ENCODE measurements around the gene ODF2L. TPM values are rescaled to one million over a fixed set of nuclear protein-coding genes. Genes with fewer than 3 reads are reported as not detected.

The ODF2L gene
- total and polyA plus RNA-seq, 5 donors, result 9.9 to 17.1 (median 12.8) TPM

DNA sequence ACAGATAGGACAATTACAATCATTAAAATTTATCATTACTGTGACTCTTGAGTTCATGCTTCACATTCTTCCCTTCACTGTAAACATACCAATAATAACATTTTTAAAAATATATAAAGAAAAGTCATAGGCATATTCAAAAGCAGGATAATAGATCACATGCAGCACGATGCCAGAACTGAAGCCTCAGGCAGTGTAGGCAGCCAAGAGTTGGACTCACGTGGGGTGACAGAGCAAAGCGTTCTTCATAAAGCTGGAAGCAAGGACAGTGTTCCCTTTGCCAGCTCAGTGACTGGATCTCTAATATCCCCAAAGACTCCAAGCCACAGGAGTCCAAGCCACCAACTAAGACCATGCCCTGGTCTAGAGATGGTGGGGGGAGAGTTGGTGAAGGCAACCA is 77.7 kb downstream of the ODF2L start:
- Histone ChIP-seq H3K9me3 (ENCODE audit: control insufficient read depth, low read length) (no peaks in the 10 kb centered on the region), H3K4me3 (ENCODE audit: low read length) (no peak overlapping the region), H3K27me3 (ENCODE audit: control insufficient read depth, insufficient read depth) (no peaks in the 10 kb centered on the region), H3K27ac (ENCODE audit: low read length) (no peak overlapping the region), H3K4me1 (ENCODE audit: control insufficient read depth, insufficient read depth, low read length) (no peaks in the 10 kb centered on the region)
- ATAC-seq (no peak), DNase-seq (no peak)
- intact Hi-C loops (cut with DNase I), result no loop called here
- 70% methylated on average over 3 of the region's 3 CpGs for whole genome bisulfite sequencing

- Histone ChIP-seq H3K27me3 (ENCODE audit: control insufficient read depth, insufficient read depth) (no peaks in the 10 kb centered on the region), H3K9me3 (ENCODE audit: control insufficient read depth, low read length) (no peaks in the 10 kb centered on the region), H3K27ac (ENCODE audit: low read length) (no peak overlapping the region), H3K4me3 (ENCODE audit: low read length) (no peak overlapping the region), H3K4me1 (ENCODE audit: control insufficient read depth, insufficient read depth, low read length) (no peaks in the 10 kb centered on the region)
- intact Hi-C loops (cut with DNase I), result no loop called here
- no peak for ATAC-seq
- no peak for DNase-seq
Observed at GRCh38 chr1:86317926-86318325, 78.2 kb downstream of the ODF2L start.

DNA sequence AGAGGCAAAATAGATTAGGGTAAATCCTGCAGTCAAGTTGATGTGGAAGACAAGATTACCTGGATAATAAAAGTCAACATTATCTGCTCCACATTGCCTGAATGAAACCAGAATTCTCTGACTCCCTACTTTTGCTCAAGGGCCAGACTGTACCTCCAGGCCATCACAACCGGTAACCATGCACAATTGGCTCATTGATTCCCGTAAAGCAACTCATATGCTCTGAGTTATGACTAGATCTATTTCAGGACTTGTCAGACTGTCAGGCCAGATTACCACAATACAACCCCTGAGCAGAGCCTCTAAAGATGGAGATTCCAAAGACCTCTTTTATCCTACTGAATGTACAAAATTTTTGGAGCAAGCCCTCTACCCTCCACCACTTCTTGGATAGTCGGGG is 90.4 kb downstream of the ODF2L start:
- intact Hi-C loops (cut with DNase I), result no loop called here
- 88% methylated on average over 3 of the region's 3 CpGs for WGBS
- H3K4me1 ChIP-seq (ENCODE audit: control insufficient read depth, insufficient read depth, low read length), result no peaks in the 10 kb centered on the region
- ATAC-seq (no peak), DNase-seq (no peak)
- H3K9me3 ChIP-seq (ENCODE audit: control insufficient read depth, low read length), result no peaks in the 10 kb centered on the region
- H3K27me3 ChIP-seq (ENCODE audit: control insufficient read depth, insufficient read depth), result no peaks in the 10 kb centered on the region
- no peak overlapping the region for H3K27ac ChIP-seq (ENCODE audit: low read length)
- no peak overlapping the region for H3K4me3 ChIP-seq (ENCODE audit: low read length)

- Histone ChIP-seq H3K4me1 (ENCODE audit: control insufficient read depth, insufficient read depth, low read length) (no peaks in the 10 kb centered on the region), H3K27me3 (ENCODE audit: control insufficient read depth, insufficient read depth) (no peaks in the 10 kb centered on the region), H3K4me3 (ENCODE audit: low read length) (no peak overlapping the region), H3K9me3 (ENCODE audit: control insufficient read depth, low read length) (no peaks in the 10 kb centered on the region), H3K27ac (ENCODE audit: low read length) (no peak overlapping the region)
- intact Hi-C loops (cut with DNase I), result no loop called here
- ATAC-seq (no peak), DNase-seq (no peak)
- 74% methylated on average over 1 of the region's 1 CpG for WGBS
Observed at GRCh38 chr1:86303041-86303690, 93.0 kb downstream of the ODF2L start.

Small RNA genes lying within 50 kb of the gene (microRNA-seq; reads per million reads assigned to microRNA genes)
- gene MIR7856, result 0 reads per million in 2 donors

Other genes starting within 250 kb of the ODF2L start
- 1 to 10 TPM; 3.4 to 6.9 (median 5.5) TPM for gene COL24A1, start 239.6 kb downstream of the ODF2L start, total RNA-seq
- 0.93 TPM for gene COL24A1, start 239.6 kb downstream of the ODF2L start, polyA plus RNA-seq
- not detected for gene CLCA2, start 27.8 kb upstream of the ODF2L start, total RNA-seq
- not detected for gene CLCA2, start 27.8 kb upstream of the ODF2L start, polyA plus RNA-seq
- not detected for gene CLCA1, start 72.6 kb upstream of the ODF2L start, total RNA-seq
- not detected for gene CLCA1, start 72.6 kb upstream of the ODF2L start, polyA plus RNA-seq
- under 1 TPM in 1 of 4 donors, not detected in 3; 0.11 TPM for gene CLCA4, start 150.8 kb upstream of the ODF2L start, total RNA-seq
- gene CLCA4, start 150.8 kb upstream of the ODF2L start, polyA plus RNA-seq, result 0.07 TPM